SK-N-SH treated with all-trans-retinoic acid at 6 μM for 48 hours (cell line): ENCODE measurements around the gene KIRREL3.

ENCODE experiments used
- ARNTL ChIP-seq: fragments of 450-650 bp; formaldehyde crosslinking; IDR thresholded peaks from 2 replicates; pipeline ENCODE4 v1.5.0; 2020; ENCODE audit warnings: low read depth, mild to moderate bottlenecking, moderate library complexity, borderline replicate concordance
- BACH2 ChIP-seq: fragments of 250-450 bp; sonication (Bioruptor Pico); IDR thresholded peaks from 2 replicates; pipeline ENCODE4 v1.9.0; 2021; ENCODE audit warnings: mild to moderate bottlenecking, borderline replicate concordance
- CSDC2 ChIP-seq: fragments of 250-450 bp; sonication (Bioruptor Pico); IDR thresholded peaks from 2 replicates; pipeline ENCODE4 v1.5.0; 2020; ENCODE audit warnings: mild to moderate bottlenecking, moderate library complexity
- RARB ChIP-seq: fragments of 250-450 bp; sonication (Bioruptor Pico); IDR thresholded peaks from 2 replicates; pipeline ENCODE4 v1.8.0; 2021; ENCODE audit warnings: mild to moderate bottlenecking, moderate library complexity
- TCF4 ChIP-seq: fragments of 250-450 bp; sonication (Bioruptor Pico); IDR thresholded peaks from 2 replicates; pipeline ENCODE4 v1.8.0; 2021; ENCODE audit warnings: mild to moderate bottlenecking, moderate library complexity, borderline replicate concordance
- ZC3H10 ChIP-seq: fragments of 250-450 bp; sonication (Bioruptor Pico); IDR thresholded peaks from 2 replicates; pipeline ENCODE4 v1.5.1; 2021; ENCODE audit warnings: mild to moderate bottlenecking, moderate library complexity
- ZFP3 ChIP-seq: fragments of 250-450 bp; sonication (Bioruptor Pico); IDR thresholded peaks from 2 replicates; pipeline ENCODE4 v1.5.0; 2020; ENCODE audit warnings: mild to moderate bottlenecking, moderate library complexity
- ZFP30 ChIP-seq: fragments of 450-650 bp; formaldehyde crosslinking; IDR thresholded peaks from 2 replicates; pipeline ENCODE4 v1.5.0; 2022; ENCODE audit warnings: mild to moderate bottlenecking, moderate library complexity
- ZNF565 ChIP-seq: fragments of 450-650 bp; formaldehyde crosslinking; conservative IDR thresholded peaks from 2 replicates; pipeline ENCODE4 v1.5.0; 2020; ENCODE audit warnings: low read depth, mild to moderate bottlenecking, moderate library complexity
- TF ChIP-seq, protein P1 (sequence below): fragments of 250-450 bp; sonication (Bioruptor Pico); IDR thresholded peaks from 2 replicates; pipeline ENCODE4 v1.5.1; 2020; ENCODE audit warnings: low read depth, mild to moderate bottlenecking, moderate library complexity
- TF ChIP-seq, protein P2 (sequence below): fragments of 250-450 bp; sonication (Bioruptor Pico); IDR thresholded peaks from 2 replicates; pipeline ENCODE4 v1.5.0; 2020; ENCODE audit warnings: mild to moderate bottlenecking, moderate library complexity
- TF ChIP-seq, protein P3 (sequence below): fragments of 250-450 bp; sonication (Bioruptor Pico); IDR thresholded peaks from 2 replicates; pipeline ENCODE4 v1.8.0; 2020; ENCODE audit warnings: mild to moderate bottlenecking, moderate library complexity, borderline replicate concordance
- TF ChIP-seq, protein P4 (sequence below): fragments of 250-450 bp; sonication (Bioruptor Pico); IDR thresholded peaks from 2 replicates; pipeline ENCODE4 v1.8.0; 2021; ENCODE audit warnings: low read depth, mild to moderate bottlenecking, moderate library complexity, borderline replicate concordance

DNA sequence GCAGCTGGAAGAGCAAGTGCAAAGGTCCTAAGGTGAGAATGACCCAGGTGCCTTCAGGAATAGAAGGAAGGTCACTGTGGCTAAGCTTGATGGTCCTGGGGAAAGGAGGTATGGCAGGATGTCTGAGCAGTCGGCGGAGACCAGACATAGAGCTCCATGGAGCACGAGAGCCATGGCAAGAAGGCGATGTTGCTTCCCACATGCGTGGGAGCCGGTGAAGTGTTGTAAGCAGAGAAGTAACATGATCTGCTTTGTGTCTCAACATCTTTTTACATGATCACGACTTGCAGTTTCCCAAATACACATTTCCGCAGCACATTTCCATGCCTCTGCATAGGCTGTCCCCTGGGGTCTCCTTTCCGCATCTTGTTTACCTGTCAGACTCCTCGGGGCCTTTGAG is 231.9 kb downstream of the KIRREL3 start:
- TF ChIP-seq ZFP30 (CRISPR knock-in tag) (no peak), ZFP3 (no peak), ZNF565 (CRISPR knock-in tag) (no peak), RARB (CRISPR knock-in tag) (no peak), ZC3H10 (CRISPR knock-in tag) (no peak), ARNTL (no peak), TCF4 (CRISPR knock-in tag) (no peak), BACH2 (CRISPR knock-in tag) (no peak), CSDC2 (CRISPR knock-in tag) (no peak)
- TF ChIP-seq, protein P1, sequence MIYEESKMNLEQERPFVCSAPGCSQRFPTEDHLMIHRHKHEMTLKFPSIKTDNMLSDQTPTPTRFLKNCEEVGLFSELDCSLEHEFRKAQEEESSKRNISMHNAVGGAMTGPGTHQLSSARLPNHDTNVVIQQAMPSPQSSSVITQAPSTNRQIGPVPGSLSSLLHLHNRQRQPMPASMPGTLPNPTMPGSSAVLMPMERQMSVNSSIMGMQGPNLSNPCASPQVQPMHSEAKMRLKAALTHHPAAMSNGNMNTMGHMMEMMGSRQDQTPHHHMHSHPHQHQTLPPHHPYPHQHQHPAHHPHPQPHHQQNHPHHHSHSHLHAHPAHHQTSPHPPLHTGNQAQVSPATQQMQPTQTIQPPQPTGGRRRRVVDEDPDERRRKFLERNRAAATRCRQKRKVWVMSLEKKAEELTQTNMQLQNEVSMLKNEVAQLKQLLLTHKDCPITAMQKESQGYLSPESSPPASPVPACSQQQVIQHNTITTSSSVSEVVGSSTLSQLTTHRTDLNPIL, result no peak
- TF ChIP-seq, protein P2, sequence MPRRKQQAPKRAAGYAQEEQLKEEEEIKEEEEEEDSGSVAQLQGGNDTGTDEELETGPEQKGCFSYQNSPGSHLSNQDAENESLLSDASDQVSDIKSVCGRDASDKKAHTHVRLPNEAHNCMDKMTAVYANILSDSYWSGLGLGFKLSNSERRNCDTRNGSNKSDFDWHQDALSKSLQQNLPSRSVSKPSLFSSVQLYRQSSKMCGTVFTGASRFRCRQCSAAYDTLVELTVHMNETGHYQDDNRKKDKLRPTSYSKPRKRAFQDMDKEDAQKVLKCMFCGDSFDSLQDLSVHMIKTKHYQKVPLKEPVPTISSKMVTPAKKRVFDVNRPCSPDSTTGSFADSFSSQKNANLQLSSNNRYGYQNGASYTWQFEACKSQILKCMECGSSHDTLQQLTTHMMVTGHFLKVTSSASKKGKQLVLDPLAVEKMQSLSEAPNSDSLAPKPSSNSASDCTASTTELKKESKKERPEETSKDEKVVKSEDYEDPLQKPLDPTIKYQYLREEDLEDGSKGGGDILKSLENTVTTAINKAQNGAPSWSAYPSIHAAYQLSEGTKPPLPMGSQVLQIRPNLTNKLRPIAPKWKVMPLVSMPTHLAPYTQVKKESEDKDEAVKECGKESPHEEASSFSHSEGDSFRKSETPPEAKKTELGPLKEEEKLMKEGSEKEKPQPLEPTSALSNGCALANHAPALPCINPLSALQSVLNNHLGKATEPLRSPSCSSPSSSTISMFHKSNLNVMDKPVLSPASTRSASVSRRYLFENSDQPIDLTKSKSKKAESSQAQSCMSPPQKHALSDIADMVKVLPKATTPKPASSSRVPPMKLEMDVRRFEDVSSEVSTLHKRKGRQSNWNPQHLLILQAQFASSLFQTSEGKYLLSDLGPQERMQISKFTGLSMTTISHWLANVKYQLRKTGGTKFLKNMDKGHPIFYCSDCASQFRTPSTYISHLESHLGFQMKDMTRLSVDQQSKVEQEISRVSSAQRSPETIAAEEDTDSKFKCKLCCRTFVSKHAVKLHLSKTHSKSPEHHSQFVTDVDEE, result no peak
- TF ChIP-seq, protein P3, sequence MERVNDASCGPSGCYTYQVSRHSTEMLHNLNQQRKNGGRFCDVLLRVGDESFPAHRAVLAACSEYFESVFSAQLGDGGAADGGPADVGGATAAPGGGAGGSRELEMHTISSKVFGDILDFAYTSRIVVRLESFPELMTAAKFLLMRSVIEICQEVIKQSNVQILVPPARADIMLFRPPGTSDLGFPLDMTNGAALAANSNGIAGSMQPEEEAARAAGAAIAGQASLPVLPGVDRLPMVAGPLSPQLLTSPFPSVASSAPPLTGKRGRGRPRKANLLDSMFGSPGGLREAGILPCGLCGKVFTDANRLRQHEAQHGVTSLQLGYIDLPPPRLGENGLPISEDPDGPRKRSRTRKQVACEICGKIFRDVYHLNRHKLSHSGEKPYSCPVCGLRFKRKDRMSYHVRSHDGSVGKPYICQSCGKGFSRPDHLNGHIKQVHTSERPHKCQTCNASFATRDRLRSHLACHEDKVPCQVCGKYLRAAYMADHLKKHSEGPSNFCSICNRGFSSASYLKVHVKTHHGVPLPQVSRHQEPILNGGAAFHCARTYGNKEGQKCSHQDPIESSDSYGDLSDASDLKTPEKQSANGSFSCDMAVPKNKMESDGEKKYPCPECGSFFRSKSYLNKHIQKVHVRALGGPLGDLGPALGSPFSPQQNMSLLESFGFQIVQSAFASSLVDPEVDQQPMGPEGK (CRISPR knock-in tag), result no peak
- TF ChIP-seq, protein P4, sequence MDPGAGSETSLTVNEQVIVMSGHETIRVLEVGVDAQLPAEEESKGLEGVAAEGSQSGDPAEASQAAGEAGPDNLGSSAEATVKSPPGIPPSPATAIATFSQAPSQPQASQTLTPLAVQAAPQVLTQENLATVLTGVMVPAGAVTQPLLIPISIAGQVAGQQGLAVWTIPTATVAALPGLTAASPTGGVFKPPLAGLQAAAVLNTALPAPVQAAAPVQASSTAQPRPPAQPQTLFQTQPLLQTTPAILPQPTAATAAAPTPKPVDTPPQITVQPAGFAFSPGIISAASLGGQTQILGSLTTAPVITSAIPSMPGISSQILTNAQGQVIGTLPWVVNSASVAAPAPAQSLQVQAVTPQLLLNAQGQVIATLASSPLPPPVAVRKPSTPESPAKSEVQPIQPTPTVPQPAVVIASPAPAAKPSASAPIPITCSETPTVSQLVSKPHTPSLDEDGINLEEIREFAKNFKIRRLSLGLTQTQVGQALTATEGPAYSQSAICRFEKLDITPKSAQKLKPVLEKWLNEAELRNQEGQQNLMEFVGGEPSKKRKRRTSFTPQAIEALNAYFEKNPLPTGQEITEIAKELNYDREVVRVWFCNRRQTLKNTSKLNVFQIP (CRISPR knock-in tag), result no peak
